Measurements from ENCODE around the gene KLK10. TPM values are rescaled to one million over a fixed set of nuclear protein-coding genes. Genes with fewer than 3 reads are reported as not detected.

Gene KLK10
- total and polyA plus RNA-seq, 10 of the 15 experiments (the other 5 are each of a cell fraction or from before 2014, with no cell fraction given): not detected

DNA sequence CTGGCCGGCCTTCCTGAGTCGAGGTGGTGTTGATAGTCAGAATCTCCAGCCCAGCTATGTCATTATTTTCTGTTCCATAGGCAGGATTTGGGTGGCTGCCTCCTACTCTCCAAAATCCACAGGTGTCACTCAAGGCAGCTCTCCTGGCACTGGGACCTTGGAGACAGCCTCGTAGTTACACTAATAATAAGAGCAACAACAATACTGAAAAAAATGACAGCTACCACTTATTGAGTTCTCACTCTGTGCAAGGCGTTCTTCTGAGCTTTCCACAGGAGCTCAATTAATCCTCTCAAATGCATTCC lies 27.5 kb upstream of the KLK10 start:
- CTCF ChIA-PET: no interaction called here
- Histone ChIP-seq H3K79me2 (ENCODE audit: control insufficient read depth, insufficient read depth, low read length) (no peaks in the 10 kb centered on the region), H2AFZ (ENCODE audit: control insufficient read depth, low read depth, low read length) (no peak overlapping the region), H3K27me3 (replicated peaks in 1 of 2; ENCODE audit: control insufficient read depth in 2 of 2, insufficient read depth in 2 of 2, low read length in 1 of 2) (no peaks in the 10 kb centered on the region), H3K9ac (ENCODE audit: control insufficient read depth, insufficient read depth, low read length) (no peak overlapping the region), H3K27ac (ENCODE audit: control insufficient read depth, insufficient read depth) (no peak overlapping the region), H3K4me3 (no peak overlapping the region), H3K9me3 (replicated peaks; ENCODE audit: control insufficient read depth, insufficient read depth, low read length) (no peaks in the 10 kb centered on the region), H3K36me3 (ENCODE audit: control insufficient read depth in 2 of 2, insufficient read depth in 2 of 2, low read length in 1 of 2) (no peaks in the 10 kb centered on the region), H3K4me1 (ENCODE audit: control insufficient read depth, insufficient read depth, low read length) (no peaks in the 10 kb centered on the region), H3K4me2 (ENCODE audit: control insufficient read depth, insufficient read depth) (no peak overlapping the region), H4K20me1 (ENCODE audit: control insufficient read depth, insufficient read depth) (no peaks in the 10 kb centered on the region)
- RAD21 ChIA-PET (ENCODE audit: unreplicated experiment): no interaction called here
- SMC1A ChIA-PET (ENCODE audit: uncharacterized antibody, unreplicated experiment): interaction anchor here (0.5 kb wide), 1 partner anchor 35 kb away, joined by 3 read pairs; no protein-coding TSS in a partner anchor
- POLR2A ChIA-PET: no interaction called here
- in situ Hi-C loops (cut with MboI): no loop called here
- TF ChIP-seq, protein P1, sequence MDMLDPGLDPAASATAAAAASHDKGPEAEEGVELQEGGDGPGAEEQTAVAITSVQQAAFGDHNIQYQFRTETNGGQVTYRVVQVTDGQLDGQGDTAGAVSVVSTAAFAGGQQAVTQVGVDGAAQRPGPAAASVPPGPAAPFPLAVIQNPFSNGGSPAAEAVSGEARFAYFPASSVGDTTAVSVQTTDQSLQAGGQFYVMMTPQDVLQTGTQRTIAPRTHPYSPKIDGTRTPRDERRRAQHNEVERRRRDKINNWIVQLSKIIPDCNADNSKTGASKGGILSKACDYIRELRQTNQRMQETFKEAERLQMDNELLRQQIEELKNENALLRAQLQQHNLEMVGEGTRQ (IDR thresholded peaks at IDR 0.05; ENCODE audit: borderline replicate concordance, low read depth, low read length): no peak
- no peak for TF ChIP-seq POU2F2 (IDR thresholded peaks at IDR 0.05; ENCODE audit: borderline replicate concordance, low read depth, low read length)
- TF ChIP-seq, protein P2, sequence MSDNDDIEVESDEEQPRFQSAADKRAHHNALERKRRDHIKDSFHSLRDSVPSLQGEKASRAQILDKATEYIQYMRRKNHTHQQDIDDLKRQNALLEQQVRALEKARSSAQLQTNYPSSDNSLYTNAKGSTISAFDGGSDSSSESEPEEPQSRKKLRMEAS (IDR thresholded peaks at IDR 0.05; ENCODE audit: low read depth, low read length): no peak
- TF ChIP-seq, protein P3, sequence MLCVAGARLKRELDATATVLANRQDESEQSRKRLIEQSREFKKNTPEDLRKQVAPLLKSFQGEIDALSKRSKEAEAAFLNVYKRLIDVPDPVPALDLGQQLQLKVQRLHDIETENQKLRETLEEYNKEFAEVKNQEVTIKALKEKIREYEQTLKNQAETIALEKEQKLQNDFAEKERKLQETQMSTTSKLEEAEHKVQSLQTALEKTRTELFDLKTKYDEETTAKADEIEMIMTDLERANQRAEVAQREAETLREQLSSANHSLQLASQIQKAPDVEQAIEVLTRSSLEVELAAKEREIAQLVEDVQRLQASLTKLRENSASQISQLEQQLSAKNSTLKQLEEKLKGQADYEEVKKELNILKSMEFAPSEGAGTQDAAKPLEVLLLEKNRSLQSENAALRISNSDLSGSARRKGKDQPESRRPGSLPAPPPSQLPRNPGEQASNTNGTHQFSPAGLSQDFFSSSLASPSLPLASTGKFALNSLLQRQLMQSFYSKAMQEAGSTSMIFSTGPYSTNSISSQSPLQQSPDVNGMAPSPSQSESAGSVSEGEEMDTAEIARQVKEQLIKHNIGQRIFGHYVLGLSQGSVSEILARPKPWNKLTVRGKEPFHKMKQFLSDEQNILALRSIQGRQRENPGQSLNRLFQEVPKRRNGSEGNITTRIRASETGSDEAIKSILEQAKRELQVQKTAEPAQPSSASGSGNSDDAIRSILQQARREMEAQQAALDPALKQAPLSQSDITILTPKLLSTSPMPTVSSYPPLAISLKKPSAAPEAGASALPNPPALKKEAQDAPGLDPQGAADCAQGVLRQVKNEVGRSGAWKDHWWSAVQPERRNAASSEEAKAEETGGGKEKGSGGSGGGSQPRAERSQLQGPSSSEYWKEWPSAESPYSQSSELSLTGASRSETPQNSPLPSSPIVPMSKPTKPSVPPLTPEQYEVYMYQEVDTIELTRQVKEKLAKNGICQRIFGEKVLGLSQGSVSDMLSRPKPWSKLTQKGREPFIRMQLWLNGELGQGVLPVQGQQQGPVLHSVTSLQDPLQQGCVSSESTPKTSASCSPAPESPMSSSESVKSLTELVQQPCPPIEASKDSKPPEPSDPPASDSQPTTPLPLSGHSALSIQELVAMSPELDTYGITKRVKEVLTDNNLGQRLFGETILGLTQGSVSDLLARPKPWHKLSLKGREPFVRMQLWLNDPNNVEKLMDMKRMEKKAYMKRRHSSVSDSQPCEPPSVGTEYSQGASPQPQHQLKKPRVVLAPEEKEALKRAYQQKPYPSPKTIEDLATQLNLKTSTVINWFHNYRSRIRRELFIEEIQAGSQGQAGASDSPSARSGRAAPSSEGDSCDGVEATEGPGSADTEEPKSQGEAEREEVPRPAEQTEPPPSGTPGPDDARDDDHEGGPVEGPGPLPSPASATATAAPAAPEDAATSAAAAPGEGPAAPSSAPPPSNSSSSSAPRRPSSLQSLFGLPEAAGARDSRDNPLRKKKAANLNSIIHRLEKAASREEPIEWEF (IDR thresholded peaks at IDR 0.05; ENCODE audit: insufficient replicate concordance, low read depth, low read length): no peak
- TF ChIP-seq YBX1 (IDR thresholded peaks at IDR 0.05): no peak
- TF ChIP-seq STAT1 (conservative IDR thresholded peaks at IDR 0.05): no peak
- TF ChIP-seq LARP7 (IDR thresholded peaks at IDR 0.05): no peak
- TF ChIP-seq CBX5 (IDR thresholded peaks at IDR 0.05; ENCODE audit: low read depth): no peak
- no peak for TF ChIP-seq ETV6 (conservative IDR thresholded peaks at IDR 0.05 in 1 of 2, IDR thresholded peaks at IDR 0.05 in 1 of 2; ENCODE audit: borderline replicate concordance in 1 of 2, low read depth in 1 of 2)
- no peak for TF ChIP-seq HDGF (IDR thresholded peaks at IDR 0.05)
- no peak for TF ChIP-seq CHD2 (IDR thresholded peaks at IDR 0.05; ENCODE audit: borderline replicate concordance, low read depth, low read length)
- TF ChIP-seq, protein P4, sequence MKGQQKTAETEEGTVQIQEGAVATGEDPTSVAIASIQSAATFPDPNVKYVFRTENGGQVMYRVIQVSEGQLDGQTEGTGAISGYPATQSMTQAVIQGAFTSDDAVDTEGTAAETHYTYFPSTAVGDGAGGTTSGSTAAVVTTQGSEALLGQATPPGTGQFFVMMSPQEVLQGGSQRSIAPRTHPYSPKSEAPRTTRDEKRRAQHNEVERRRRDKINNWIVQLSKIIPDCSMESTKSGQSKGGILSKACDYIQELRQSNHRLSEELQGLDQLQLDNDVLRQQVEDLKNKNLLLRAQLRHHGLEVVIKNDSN (IDR thresholded peaks at IDR 0.05; ENCODE audit: borderline replicate concordance, extremely low read length, insufficient read depth, low read depth, low read length): no peak
- BruUV-seq (replicated peaks): no TSS peak
- WGBS (ENCODE audit: insufficient coverage, insufficient replicate concordance, low lambda C conversion rate, missing lambda C conversion rate): 13% methylated on average over 4 of the region's 4 CpGs
- FAIRE-seq: no peak
- intact Hi-C loops (cut with micrococcal nuclease; ENCODE audit: unreplicated experiment): no loop called here
- no peak for ATAC-seq
- DNase-seq (ENCODE audit: low read depth, low spot score): no peak

All from GM12878 (cell line).